HepG2 (cell line): Measurements from ENCODE around the gene ZBTB9.

Experiments used
- CEBPB ChIP-seq: IDR thresholded peaks from 2 replicates; pipeline ENCODE4 v1.6.1; 2011; ENCODE audit warnings: low read depth, low read length, improper control_type of control experiment, borderline replicate concordance
- CTCF ChIP-seq: sonication (generic); formaldehyde crosslinking; IDR thresholded peaks from 2 replicates; pipeline ENCODE4 v1.5.0; 2020; ENCODE audit warnings: mild to moderate bottlenecking, missing genetic modification reagents, moderate library complexity
- HDAC2 ChIP-seq: sonication (generic); formaldehyde crosslinking; IDR thresholded peaks from 2 replicates; pipeline ENCODE4 v1.4.0; 2020; ENCODE audit warnings: missing genetic modification reagents
- RBAK ChIP-seq: sonication (generic); formaldehyde crosslinking; IDR thresholded peaks from 2 replicates; pipeline ENCODE4 v1.5.1; 2020; ENCODE audit warnings: mild to moderate bottlenecking, missing genetic modification reagents
- TCF7L2 ChIP-seq: IDR thresholded peaks from 2 replicates; pipeline ENCODE4 v1.6.1; 2011; ENCODE audit warnings: mild to moderate bottlenecking, low read depth, low read length, moderate library complexity
- ZNF607 ChIP-seq: sonication (generic); formaldehyde crosslinking; IDR thresholded peaks from 2 replicates; pipeline ENCODE4 v1.5.1; 2020; ENCODE audit warnings: missing genetic modification reagents, mild to moderate bottlenecking, borderline replicate concordance

GRCh38 chr6:33477864-33478263 is 23.5 kb downstream of the ZBTB9 start:
- TF ChIP-seq CEBPB (no peak), ZNF607 (CRISPR knock-in tag) (no peak), HDAC2 (CRISPR knock-in tag) (no peak), TCF7L2 (no peak), CTCF (CRISPR knock-in tag) (no peak), RBAK (no peak)
